ENCODE results near the gene PPIP5K2.
A peak's percentile ranks its signal among the peaks of the same experiment; 100 is the strongest.
"Not testable (repeated sequence)": the region's sequence is repeated elsewhere in the genome, so short reads cannot be mapped to it uniquely, and the experiment has no call there.

Gene PPIP5K2

GRCh38 chr5:103211576-103212561 is 91.8 kb downstream of the PPIP5K2 start:
- Mint-ChIP-seq H3K27me3 (no peaks in the 10 kb centered on the region), H3K9me3 (no peaks in the 10 kb centered on the region), H3K27ac (peak overlapping the region; percentile 31), H3K36me3 (peaks cover 13% of the 10 kb centered on the region), H3K4me1 (peaks cover 39% of the 10 kb centered on the region), H3K4me3 (peak overlapping the region; percentile 5)

GRCh38 chr5:103216137-103216536 is 96.0 kb downstream of the PPIP5K2 start:
- Mint-ChIP-seq H3K27ac (no peak overlapping the region), H3K27me3 (no peaks in the 10 kb centered on the region), H3K36me3 (peaks cover 2% of the 10 kb centered on the region), H3K4me1 (peaks cover 15% of the 10 kb centered on the region), H3K4me3 (no peak overlapping the region), H3K9me3 (no peaks in the 10 kb centered on the region)

GRCh38 chr5:103216697-103217096 is 96.6 kb downstream of the PPIP5K2 start:
- Mint-ChIP-seq H3K27ac (no peak overlapping the region), H3K4me3 (no peak overlapping the region), H3K27me3 (no peaks in the 10 kb centered on the region), H3K36me3 (peaks cover 2% of the 10 kb centered on the region), H3K9me3 (no peaks in the 10 kb centered on the region), H3K4me1 (peaks cover 10% of the 10 kb centered on the region)

GRCh38 chr5:103217101-103217500 is 97.0 kb downstream of the PPIP5K2 start:
- peaks cover 6% of the 10 kb centered on the region for H3K4me1 Mint-ChIP-seq
- no peaks in the 10 kb centered on the region for H3K36me3 Mint-ChIP-seq
- no peak overlapping the region for H3K4me3 Mint-ChIP-seq

GRCh38 chr5:103218164-103218563 is 98.1 kb downstream of the PPIP5K2 start:
- H3K27ac Mint-ChIP-seq = no peak overlapping the region
- H3K4me1 Mint-ChIP-seq = peaks cover 4% of the 10 kb centered on the region
- H3K4me3 Mint-ChIP-seq = no peak overlapping the region
- H3K9me3 Mint-ChIP-seq = no peaks in the 10 kb centered on the region
- no peaks in the 10 kb centered on the region for H3K27me3 Mint-ChIP-seq
- H3K36me3 Mint-ChIP-seq = no peaks in the 10 kb centered on the region

More at GRCh38 chr5:103217101-103217500, 97.0 kb downstream of the PPIP5K2 start:
- H3K27ac Mint-ChIP-seq = no peak overlapping the region
- no peaks in the 10 kb centered on the region for H3K27me3 Mint-ChIP-seq
- no peaks in the 10 kb centered on the region for H3K9me3 Mint-ChIP-seq

- not testable (repeated sequence) for H3K4me1 Mint-ChIP-seq, H3K9me3 Mint-ChIP-seq, H3K4me3 Mint-ChIP-seq, H3K27me3 Mint-ChIP-seq, H3K27ac Mint-ChIP-seq, H3K36me3 Mint-ChIP-seq
Observed at GRCh38 chr5:103219074-103219473, 99.0 kb downstream of the PPIP5K2 start.

- Mint-ChIP-seq H3K27me3 (peaks cover 7% of the 10 kb centered on the region), H3K9me3 (no peaks in the 10 kb centered on the region), H3K4me3 (no peak overlapping the region), H3K27ac (no peak overlapping the region), H3K36me3 (no peaks in the 10 kb centered on the region), H3K4me1 (no peaks in the 10 kb centered on the region)
Observed at GRCh38 chr5:103223031-103223955, 103.2 kb downstream of the PPIP5K2 start.

- H3K27me3 Mint-ChIP-seq = peaks cover 12% of the 10 kb centered on the region
- H3K4me3 Mint-ChIP-seq = no peak overlapping the region
- H3K4me1 Mint-ChIP-seq = no peaks in the 10 kb centered on the region
- no peak overlapping the region for H3K27ac Mint-ChIP-seq
- no peaks in the 10 kb centered on the region for H3K9me3 Mint-ChIP-seq
- H3K36me3 Mint-ChIP-seq = no peaks in the 10 kb centered on the region
Observed at GRCh38 chr5:103224118-103224893, 104.2 kb downstream of the PPIP5K2 start.

GRCh38 chr5:103224894-103225246 is 104.8 kb downstream of the PPIP5K2 start:
- no peak overlapping the region for H3K27ac Mint-ChIP-seq
- peaks cover 12% of the 10 kb centered on the region for H3K27me3 Mint-ChIP-seq
- no peaks in the 10 kb centered on the region for H3K36me3 Mint-ChIP-seq
- H3K4me1 Mint-ChIP-seq = no peaks in the 10 kb centered on the region
- no peak overlapping the region for H3K4me3 Mint-ChIP-seq
- H3K9me3 Mint-ChIP-seq = no peaks in the 10 kb centered on the region

- Mint-ChIP-seq H3K9me3 (no peaks in the 10 kb centered on the region), H3K36me3 (no peaks in the 10 kb centered on the region), H3K27me3 (peaks cover 12% of the 10 kb centered on the region), H3K27ac (no peak overlapping the region), H3K4me3 (no peak overlapping the region), H3K4me1 (no peaks in the 10 kb centered on the region)
Observed at GRCh38 chr5:103228061-103228460, 108.0 kb downstream of the PPIP5K2 start.

- no peaks in the 10 kb centered on the region for H3K9me3 Mint-ChIP-seq
- no peaks in the 10 kb centered on the region for H3K4me1 Mint-ChIP-seq
- peaks cover 12% of the 10 kb centered on the region for H3K27me3 Mint-ChIP-seq
- no peak overlapping the region for H3K27ac Mint-ChIP-seq
- no peaks in the 10 kb centered on the region for H3K36me3 Mint-ChIP-seq
- no peak overlapping the region for H3K4me3 Mint-ChIP-seq
Observed at GRCh38 chr5:103228588-103228987, 108.5 kb downstream of the PPIP5K2 start.

GRCh38 chr5:103232393-103232999 is 112.4 kb downstream of the PPIP5K2 start:
- Mint-ChIP-seq H3K36me3 (no peaks in the 10 kb centered on the region), H3K27ac (no peak overlapping the region), H3K27me3 (peaks cover 9% of the 10 kb centered on the region), H3K9me3 (no peaks in the 10 kb centered on the region), H3K4me1 (no peaks in the 10 kb centered on the region), H3K4me3 (no peak overlapping the region)

GRCh38 chr5:103234239-103234975 is 114.3 kb downstream of the PPIP5K2 start:
- peaks cover 5% of the 10 kb centered on the region for H3K27me3 Mint-ChIP-seq
- H3K9me3 Mint-ChIP-seq = peaks cover 5% of the 10 kb centered on the region
- H3K4me1 Mint-ChIP-seq = no peaks in the 10 kb centered on the region
- no peaks in the 10 kb centered on the region for H3K36me3 Mint-ChIP-seq
- H3K4me3 Mint-ChIP-seq = no peak overlapping the region
- H3K27ac Mint-ChIP-seq = no peak overlapping the region

- Mint-ChIP-seq H3K27ac (no peak overlapping the region), H3K4me3 (no peak overlapping the region), H3K4me1 (no peaks in the 10 kb centered on the region), H3K36me3 (no peaks in the 10 kb centered on the region), H3K9me3 (peaks cover 9% of the 10 kb centered on the region), H3K27me3 (peaks cover 8% of the 10 kb centered on the region)
Observed at GRCh38 chr5:103235891-103236290, 115.8 kb downstream of the PPIP5K2 start.

Measured in activated naive CD4-positive, alpha-beta T cell treated with anti-CD3 and anti-CD28 coated beads, Interleukin-2, amount 50 U/mL, for 24 hours (primary cell).